Measurements from ENCODE around the gene MS4A6E.
"Not testable (repeated sequence)": the region's sequence is repeated elsewhere in the genome, so short reads cannot be mapped to it uniquely, and the experiment has no call there.

The MS4A6E gene, protein sequence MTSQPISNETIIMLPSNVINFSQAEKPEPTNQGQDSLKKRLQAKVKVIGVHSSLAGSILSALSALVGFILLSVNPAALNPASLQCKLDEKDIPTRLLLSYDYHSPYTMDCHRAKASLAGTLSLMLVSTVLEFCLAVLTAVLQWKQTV

DNA sequence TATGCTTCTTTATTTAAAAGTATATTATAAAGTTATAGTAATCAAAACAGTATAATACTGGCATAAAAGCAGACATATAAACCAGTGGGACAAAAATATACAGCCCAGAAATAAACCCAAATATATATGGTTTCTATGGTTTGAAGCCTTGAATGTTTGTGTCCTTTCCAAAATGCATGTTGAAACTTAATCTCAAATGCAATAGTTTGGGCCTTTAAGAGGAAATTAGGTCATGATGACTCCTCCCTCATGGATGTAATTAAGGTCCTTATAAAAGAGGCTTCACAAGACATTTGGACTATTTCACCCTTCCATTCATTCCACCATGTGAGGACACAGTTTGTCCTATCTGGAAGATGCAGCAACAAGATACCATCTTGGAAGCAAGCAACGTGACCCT, at the start of gene MS4A6E:
MS4A6E (plus strand) TSS at position 301 of the 400 bp plus-strand sequence. CDS start 7,641 bp downstream, outside the sequence.
- DNase-seq, result no peak

DNA sequence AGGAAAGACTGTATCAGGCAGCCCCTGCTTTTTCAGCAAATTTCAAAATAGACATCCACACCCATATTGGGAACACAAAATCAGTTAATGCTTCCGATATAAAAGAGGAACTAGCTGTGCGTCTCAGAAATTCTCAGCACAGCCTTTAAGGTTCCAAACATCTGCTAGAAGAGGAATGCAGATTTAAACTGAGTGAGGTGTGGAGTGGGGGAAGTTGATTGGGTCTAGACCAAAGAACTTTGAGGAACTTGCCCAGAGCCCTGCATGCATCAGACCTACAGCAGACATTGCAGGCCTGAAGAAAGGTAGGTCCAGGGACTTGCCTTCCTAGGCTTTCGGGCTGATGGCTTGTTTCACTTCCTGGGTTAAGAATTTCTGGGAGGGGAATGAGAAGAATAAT, 46.6 kb upstream of the MS4A6E start, which contains the start of gene MS4A4A:
MS4A4A (plus strand) TSS at position 255 of the 400 bp plus-strand sequence; CDS start at position 265, 10 bp downstream.
- no peak for DNase-seq

DNA sequence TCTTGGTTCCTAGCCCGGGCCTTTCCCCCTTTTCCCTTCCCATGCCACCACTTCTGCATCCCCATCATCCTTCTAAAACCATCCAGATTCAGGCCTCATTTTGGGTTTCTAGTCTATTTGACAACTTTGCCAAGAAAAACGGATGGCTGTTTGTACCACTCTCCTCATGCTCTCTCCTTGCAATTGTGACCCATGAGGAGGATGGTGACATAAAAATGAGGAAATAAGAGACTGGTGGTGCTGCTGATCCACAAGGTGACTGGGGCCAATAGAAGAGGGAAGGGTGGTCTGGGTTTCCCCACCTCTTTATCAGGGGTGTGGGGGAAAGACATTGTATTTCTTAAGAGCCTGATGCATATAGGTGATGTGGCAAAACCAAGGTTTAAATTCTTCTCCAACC, 45.6 kb upstream of the MS4A6E start:
- no peak for DNase-seq

DNA sequence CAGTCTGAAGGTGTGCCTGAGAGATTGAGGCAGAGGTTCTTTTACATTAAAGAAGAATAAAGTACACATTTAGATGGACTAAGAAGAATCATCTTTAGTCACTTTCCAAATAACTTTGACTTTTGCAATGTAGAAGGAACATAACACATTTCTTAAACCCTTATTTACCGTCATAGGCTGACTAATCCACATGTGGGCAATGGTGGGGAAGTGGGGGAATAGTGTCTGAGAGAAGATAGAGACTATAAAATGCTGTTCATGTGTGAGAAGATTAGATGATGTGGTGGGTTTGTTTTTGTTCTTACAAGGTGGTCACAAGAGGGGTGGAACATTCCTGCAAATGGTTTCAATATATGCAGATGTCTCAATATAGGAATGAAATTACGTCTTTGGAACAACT, 44.8 kb upstream of the MS4A6E start:
- no peak for DNase-seq

DNA sequence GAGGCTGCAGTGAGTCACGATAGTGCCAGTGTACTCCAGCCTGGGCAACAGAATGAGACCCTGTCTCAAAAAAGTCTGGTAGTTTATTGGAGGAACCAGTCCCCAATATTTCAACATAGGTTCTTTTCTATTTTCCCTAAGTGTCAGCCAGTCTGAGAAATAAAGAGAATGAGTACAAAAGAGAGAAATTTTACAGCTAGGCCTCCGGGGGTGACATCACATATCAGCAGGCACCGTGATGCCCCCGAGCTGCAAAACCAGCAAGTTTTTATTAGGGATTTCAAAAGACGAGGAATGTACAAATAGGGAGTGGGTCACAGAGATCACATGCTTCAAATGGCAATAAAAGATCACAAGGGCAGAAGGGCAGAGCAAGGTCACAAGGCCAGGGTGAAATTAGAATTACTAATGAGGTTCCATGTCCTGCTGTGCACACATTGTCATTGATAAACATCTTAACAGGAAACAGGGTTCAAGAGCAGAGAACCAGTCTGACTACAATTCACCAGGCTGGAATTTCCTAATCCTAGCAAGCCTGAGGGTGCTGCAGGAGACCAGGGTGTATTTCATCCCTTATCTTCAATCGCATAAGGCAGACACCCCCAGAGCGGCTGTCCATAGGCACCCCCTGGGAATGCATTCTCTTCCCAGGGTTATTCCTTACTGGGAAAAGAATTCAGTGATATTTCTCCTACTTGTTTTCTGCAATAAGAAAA, 41.5 kb upstream of the MS4A6E start:
- DNase-seq, result not testable (repeated sequence)

DNA sequence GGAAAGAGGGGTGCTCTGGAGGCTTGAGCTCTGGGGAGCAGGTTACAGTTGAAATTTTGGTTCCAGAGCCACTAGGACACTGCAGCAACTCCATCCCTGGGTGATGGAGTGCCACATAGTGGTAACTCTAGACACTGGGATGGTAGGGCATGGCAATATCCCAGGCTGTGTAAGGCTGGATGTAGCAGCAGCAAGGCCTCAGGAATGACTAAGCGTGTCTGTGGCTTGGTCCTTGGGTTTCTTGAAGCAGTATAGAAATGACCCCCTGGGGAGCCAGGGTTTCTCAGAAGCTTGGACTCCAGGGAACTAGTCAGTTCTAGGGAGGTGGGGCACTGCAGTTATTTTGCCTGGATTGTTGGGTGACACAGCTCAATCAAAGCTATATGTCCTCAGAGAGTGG, 38.5 kb upstream of the MS4A6E start:
- DNase-seq, result no peak

DNA sequence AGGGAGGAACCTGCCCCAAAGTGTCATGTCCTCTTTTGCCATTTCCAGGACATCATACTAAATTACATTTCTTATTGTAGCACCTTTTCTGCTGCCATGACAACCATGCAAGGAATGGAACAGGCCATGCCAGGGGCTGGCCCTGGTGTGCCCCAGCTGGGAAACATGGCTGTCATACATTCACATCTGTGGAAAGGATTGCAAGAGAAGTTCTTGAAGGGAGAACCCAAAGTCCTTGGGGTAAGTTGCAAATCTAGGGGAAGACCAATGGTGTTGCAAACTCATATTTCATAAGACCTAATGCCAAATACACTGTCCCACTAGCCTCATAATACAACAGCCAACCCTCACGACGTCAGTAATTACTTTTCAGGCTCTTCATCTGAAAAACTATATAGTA, 34.9 kb upstream of the MS4A6E start:
- DNase-seq, result no peak

DNA sequence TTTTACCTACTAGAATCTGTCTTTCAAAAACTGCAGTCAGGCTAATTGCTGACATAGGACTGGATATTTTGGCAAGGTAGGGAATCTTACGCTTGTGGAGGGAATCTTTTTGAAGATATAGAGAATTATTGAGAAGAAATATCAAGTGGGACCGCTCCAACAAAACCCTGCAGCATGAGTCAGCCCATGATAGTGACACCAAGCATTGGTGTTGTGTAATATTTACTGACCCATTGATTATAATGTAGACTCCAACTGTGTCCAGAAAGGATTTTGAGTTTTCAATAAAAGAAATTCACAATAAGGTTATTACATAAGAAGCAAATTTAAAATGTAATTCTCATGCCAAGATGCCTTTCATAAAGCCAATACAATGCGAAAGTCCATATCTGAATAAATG, 25.9 kb upstream of the MS4A6E start:
- no peak for DNase-seq

DNA sequence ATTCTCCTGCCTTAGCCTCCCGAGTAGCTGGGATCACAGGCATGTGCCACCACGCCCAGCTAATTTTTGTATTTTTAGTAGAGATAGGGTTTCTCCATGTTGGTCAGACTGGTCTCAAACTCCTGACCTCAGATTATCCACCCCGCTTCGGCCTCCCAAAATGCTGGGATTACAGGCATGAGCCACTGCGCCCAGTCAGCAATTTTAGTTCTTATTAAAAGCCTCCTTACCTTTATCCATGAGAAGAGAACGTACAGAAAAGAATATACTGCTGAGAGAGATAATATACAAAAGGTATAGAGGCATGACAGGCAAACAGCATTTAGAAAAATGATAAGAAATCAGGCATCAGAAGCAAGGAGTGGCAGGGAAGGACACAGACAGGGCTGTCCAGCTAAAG, 25.2 kb upstream of the MS4A6E start:
- not testable (repeated sequence) for DNase-seq

DNA sequence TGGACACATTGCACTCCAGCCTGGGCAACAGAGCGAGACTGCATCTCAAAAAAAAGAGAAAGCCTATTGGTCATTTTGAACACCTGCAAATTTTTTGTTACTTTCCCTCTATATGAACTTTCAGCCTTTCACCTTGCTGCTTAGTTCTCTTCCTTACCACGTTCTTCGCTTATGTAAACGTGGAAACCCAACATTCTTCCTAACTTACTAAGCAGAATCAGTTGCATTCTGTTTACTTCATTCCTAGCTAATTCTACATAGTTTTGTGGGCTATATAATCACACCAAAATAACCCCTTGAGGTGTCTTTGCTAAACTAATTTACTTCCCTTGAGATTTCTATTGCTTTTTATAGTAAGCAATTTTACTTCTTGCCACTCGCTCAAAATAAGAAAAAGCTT, 23.4 kb upstream of the MS4A6E start:
- DNase-seq, result no peak

DNA sequence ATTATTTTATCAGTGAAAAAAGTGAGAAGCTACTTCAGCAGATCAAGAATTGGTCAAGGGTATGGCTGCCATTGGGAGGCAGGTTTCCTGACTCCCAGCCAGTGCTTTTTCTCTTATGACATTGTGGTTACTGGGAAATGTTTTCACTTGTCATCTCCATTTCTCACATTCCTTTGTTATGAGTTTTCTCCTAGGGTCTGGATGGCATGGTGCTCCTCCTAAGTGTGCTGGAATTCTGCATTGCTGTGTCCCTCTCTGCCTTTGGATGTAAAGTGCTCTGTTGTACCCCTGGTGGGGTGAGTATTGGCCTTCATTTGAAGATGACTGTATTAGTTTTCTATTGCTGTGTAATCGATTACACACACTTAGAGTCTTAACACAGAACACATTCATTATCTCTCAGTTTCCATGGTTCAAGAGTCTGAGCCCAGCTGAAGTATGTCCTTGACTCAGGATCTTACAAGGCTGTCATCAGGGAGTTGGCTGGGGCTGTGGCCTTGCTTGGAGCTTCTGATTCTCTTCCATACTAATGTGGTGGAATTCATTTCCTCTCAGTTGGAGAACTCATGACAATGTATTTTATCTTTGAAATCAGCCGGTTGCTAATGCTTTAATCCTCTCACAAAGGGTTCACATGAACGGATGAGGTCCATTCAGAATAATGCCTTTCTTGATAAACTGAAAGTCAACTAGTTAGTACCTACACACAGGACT, 21.0 kb upstream of the MS4A6E start:
- DNase-seq, result no peak

DNA sequence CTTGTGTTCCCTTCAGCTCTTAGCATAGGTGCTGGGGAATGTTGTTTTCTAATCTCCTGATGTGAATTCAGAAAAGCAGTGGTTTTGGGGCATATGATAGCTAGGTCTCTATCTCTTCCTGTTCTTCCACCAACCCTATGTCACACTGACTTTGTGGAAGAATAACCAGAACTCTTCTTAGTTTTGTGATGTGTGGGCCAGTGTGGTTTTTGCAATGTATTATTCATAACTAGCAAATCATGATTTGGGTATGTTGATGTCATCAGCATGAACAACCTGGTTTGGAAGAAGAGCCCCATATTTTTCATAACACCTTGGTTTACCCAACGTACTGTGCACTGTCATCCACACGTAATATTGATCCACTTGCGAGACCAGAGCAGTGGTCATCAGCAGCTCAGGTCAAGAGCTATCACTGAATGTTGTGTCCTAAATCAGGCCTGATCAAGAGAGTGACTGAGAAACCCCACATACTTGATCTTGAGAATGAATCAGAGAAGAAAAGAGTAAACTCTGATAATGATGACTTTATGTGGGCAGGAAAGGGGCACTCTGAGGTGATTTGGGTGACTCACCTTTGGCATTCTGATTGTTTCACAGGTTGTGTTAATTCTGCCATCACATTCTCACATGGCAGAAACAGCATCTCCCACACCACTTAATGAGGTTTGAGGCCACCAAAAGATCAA, 19.4 kb upstream of the MS4A6E start:
- DNase-seq, result peak; percentile 71

DNA sequence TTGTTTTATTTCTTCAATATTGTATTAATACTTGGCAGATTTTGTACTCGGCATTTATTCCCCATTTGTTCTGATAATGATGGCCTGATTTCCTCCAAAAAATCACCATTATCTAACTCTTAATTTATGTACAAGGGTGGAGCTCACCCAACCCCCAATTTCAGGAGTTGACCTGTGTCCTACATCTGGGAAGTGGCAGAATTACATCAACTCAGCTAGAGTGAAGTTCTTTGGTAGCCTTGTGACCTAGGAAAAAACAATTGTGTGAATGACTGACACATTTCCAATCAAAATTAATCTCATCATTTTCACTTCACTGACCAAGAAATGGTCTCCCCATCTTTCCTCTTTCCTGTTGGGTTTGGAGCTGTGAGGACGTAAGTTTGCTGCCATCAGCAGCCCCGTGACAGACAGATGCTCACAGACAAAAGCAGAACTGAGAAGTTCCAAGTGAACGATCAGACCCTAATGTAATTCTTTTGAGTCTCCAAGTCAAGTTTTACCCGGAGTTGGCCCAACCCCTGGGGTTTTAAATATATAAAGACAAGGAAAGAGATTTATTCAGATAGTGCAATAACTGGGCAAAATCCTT, 16.6 kb upstream of the MS4A6E start:
- no peak for DNase-seq

DNA sequence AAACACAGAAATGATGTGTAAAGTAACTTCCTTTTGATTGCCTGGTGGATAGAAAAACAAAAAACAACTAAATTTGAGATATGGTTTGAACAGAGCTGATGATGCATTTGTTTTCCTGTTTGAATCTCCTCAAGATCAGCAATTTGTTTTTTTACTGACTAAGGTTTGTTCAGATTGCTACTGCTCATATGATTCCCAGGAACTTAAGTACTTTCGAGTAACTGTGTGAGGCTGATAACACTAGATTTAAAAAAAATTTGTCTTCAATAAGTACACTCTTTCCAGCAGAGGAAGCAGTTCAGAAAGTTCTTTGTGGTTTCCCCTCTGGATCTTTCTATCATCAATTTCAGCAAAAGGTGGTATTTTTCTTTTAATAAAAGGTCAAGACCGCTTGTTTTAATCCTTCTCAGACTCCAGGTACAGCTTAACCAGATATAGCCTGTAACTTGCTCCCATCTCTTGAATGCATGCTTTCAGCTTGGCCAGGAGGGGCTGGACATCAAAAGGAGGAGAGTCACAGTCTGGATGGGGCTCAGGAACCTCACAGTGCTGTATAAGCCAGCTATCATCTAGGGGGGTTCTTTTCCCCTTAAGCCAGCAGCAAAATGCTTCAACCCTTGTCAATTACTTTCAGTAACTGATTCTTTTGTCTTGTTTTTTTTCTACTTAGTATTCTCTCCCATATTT, 12.3 kb upstream of the MS4A6E start:
- DNase-seq, result no peak

DNA sequence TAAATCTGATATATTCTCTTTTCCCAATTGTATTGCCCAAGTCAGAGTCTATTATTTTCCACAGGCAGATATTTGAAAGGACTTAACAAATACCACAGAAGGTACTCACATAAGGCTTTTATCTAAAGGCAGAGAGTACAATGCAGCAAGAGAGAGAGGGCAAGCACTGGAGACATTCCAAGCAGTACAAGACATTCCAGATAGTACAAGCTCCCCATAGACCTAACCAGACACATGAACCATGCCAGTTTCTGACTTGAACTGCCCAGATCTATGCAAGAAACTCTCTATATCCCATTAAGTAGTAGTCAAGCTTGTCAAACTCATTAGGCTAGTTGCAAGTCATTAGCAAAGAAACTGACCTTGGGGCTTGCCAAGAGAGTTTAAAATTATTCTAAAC, 11.2 kb upstream of the MS4A6E start:
- no peak for DNase-seq

DNA sequence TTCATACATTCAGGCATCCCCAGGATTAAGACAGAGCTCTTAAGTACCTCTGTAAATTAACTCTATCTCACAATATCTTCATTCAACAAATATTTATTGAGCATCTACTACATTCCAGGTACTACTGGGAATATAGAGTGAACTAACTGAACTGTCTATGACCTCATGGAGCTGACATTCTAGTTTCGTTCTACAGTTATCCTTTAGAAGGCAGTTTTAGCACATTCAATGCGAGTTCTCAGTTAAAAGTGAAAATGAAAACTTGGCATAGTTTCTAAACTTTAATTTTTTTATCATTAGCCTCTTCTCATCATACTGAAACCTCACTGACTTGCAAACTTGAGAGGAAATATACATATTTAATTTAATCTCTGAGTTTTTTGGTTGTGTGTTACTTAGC, 10.7 kb upstream of the MS4A6E start:
- no peak for DNase-seq

DNA sequence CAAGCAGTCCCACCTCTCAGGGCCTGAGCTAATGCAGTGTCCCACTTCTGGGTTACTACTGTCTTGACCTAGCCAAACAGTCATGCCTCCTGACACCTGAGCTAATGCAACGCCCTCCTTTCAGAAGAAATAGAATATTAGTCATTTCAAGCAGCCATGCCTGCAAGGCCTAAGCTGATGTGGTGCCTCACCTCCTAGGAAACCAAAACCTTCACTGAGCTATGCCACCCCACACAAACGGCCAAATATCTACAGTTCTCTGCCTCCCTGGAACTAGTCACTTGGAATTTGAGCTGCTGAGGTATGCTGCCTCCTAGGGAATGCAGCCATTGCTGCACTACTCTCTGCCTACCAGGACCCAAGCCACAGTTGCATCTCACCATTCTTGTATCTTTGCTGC, 8.3 kb upstream of the MS4A6E start:
- DNase-seq, result no peak

DNA sequence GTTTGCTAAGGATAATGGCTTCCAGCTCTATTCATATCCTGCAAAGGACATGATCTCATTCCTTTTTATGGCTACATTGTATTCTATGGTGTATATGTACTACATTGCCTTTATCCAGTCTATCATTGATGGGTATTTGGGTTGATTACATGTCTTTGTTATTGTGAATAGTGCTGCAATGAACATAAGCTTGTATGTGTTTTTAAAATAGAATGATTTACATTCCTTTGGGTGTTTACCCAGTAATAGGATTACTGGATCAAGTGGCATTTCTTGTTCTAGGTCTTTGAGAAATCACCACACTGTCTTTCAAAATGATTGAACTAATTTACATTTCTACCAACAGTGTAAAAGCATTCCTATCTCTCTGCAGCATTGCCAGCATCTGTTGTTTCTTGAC, 6.0 kb upstream of the MS4A6E start:
- DNase-seq, result no peak

DNA sequence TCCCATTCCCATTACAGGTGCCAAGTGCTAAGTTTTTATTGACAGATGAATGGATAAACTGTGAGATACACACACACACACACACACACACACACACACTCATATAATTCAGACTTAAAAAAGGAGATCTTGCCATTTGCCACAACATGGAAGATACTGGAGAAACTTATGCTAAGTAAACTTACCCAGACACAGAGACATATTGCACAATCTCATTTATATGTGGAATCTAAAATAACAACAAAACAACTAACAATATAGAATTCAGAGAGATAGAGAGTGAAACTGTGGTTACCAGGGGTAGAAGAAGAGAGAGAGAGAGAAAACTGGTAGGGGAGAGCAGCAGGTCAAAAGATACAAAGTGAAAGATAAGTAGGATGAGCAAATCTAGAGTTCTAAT, 1.4 kb downstream of the MS4A6E start:
- DNase-seq, result no peak

DNA sequence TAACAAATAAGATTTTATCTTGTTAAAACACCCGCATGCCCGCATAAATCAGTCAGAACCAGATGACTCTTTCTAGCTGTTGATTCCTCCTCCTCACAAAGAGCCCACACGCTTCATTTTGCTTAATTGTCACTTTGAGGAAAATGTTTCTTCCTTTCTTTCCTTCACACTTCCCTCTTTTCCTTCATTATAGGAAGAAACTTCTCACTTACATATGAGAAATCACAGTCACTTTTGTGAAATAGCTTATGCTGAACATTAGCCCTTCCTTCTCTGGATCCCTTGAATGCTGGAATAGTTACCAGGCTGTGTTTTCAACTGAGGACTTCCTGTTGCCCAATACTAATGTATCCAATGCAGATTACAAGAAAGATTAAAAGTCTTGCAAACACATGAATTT, 5.8 kb downstream of the MS4A6E start:
- DNase-seq, result no peak

DNA sequence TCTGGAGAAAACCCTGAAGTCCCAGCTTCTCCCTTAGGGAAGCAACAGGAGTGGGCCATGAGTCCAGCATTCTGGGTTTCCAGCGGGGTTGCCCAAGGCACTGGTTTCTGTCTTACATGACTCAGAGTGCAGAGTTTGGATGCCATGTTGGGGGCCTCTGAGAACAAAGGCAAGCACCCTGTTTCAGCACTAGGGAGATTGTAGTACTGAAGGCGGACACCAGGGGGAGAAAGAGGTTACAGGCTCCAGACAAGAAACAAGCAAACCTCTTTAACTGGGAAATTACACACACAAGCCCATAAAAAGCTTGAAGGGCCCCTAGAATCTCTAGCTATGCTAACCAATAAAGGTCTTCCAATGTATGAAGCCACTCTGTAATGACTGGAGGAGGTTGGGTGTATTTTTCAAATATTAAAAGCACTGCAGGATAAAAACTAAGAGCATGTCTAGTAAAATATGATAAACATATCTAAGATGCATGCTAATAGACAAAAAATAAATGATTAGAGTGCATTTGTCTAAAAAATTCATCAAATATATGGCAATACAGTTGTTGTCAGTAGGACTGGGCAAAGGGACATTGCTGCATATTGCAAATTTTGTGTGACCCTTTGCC, 7.1 kb downstream of the MS4A6E start:
- peak; percentile 74 for DNase-seq

DNA sequence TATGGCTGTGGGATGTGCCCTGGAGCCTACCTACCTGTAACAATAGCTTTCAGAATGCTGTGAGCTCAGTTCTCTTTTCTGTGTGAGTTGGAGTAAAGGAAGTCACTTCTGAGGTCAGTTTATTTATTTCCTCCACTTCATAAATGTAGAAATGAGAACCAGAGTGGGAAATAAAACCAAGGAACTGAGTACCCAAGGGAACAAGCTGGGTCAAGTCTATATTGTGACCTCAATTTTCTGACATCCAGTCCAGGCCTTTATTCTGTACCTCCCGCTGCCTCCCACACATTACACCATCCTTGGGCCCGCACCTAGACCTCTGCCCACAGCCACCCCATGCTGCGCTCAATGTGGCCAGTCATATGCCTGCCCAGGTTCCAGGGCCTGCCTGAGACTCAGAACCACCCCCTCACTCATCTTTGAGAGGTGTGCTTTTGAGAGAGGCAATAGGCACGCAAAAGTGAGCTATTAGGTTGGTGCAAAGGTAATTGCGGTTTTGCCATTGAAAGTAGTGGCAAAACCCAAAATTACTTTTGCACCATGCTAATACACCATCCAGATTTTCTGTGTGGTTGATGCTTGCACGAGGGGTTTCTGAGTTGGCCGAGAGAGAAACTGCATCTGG, 9.8 kb downstream of the MS4A6E start:
- no peak for DNase-seq
